ENCODE measurements around the gene WDR72. TPM values are rescaled to one million over a fixed set of nuclear protein-coding genes. Genes with fewer than 3 reads are reported as not detected.

Gene WDR72
- total and polyA plus RNA-seq, 2 experiments from 2014 or later = 0.99 to 1.9 TPM

- H4K20me1 ChIP-seq (replicated peaks; ENCODE audit: insufficient read depth) = no peaks in the 10 kb centered on the region
- no peak overlapping the region for H3K4me3 ChIP-seq
- H3K4me1 ChIP-seq (ENCODE audit: insufficient read depth) = no peaks in the 10 kb centered on the region
- TF ChIP-seq JUNB (IDR thresholded peaks at IDR 0.05; ENCODE audit: unreplicated experiment) = no peak
- DNase-seq (ENCODE audit: low spot score) (no peak), ATAC-seq (no peak)
- no peak overlapping the region for H3K4me2 ChIP-seq
- no peaks in the 10 kb centered on the region for H3K9me2 ChIP-seq (ENCODE audit: insufficient read depth)
- Mint-ChIP-seq H3K4me1 (no peaks in the 10 kb centered on the region), H3K4me3 (no peak overlapping the region), H3K27ac (no peak overlapping the region), H3K9me3 (no peaks in the 10 kb centered on the region), H3K27me3 (ENCODE audit: insufficient read depth, low read depth, poor library complexity) (no peaks in the 10 kb centered on the region), H3K36me3 (ENCODE audit: low read depth) (no peaks in the 10 kb centered on the region)
- H2AFZ ChIP-seq = no peak overlapping the region
- no peaks in the 10 kb centered on the region for H3K36me3 ChIP-seq (ENCODE audit: insufficient read depth)
- no peaks in the 10 kb centered on the region for H3F3A ChIP-seq (replicated peaks; ENCODE audit: low read depth)
- no peak overlapping the region for H3K27ac ChIP-seq (ENCODE audit: low read depth)
- H3K27me3 ChIP-seq (ENCODE audit: insufficient read depth) = no peaks in the 10 kb centered on the region
- no peaks in the 10 kb centered on the region for H3K79me2 ChIP-seq (replicated peaks; ENCODE audit: insufficient read depth)
These were observed 228.7 kb downstream of the WDR72 start for GRCh38 chr15:53530761-53531160.

- Histone ChIP-seq H3K4me1 (ENCODE audit: insufficient read depth) (no peaks in the 10 kb centered on the region), H4K20me1 (replicated peaks; ENCODE audit: insufficient read depth) (no peaks in the 10 kb centered on the region), H3K4me3 (no peak overlapping the region), H3K36me3 (ENCODE audit: insufficient read depth) (no peaks in the 10 kb centered on the region), H2AFZ (no peak overlapping the region), H3K9me2 (ENCODE audit: insufficient read depth) (no peaks in the 10 kb centered on the region), H3K4me2 (no peak overlapping the region), H3K27ac (ENCODE audit: low read depth) (no peak overlapping the region), H3F3A (replicated peaks; ENCODE audit: low read depth) (no peaks in the 10 kb centered on the region), H3K27me3 (ENCODE audit: insufficient read depth) (no peaks in the 10 kb centered on the region), H3K79me2 (replicated peaks; ENCODE audit: insufficient read depth) (no peaks in the 10 kb centered on the region)
- DNase-seq (ENCODE audit: low spot score) (no peak), ATAC-seq (no peak)
- no peaks in the 10 kb centered on the region for H3K27me3 Mint-ChIP-seq (ENCODE audit: insufficient read depth, low read depth, poor library complexity)
- no peaks in the 10 kb centered on the region for H3K9me3 Mint-ChIP-seq
- H3K27ac Mint-ChIP-seq = no peak overlapping the region
- H3K36me3 Mint-ChIP-seq (ENCODE audit: low read depth) = no peaks in the 10 kb centered on the region
- no peaks in the 10 kb centered on the region for H3K4me1 Mint-ChIP-seq
- no peak overlapping the region for H3K4me3 Mint-ChIP-seq
- TF ChIP-seq REST (IDR thresholded peaks at IDR 0.05; ENCODE audit: unreplicated experiment) (no peak), JUNB (IDR thresholded peaks at IDR 0.05; ENCODE audit: unreplicated experiment) (no peak), EZH2phosphoT487 (IDR thresholded peaks at IDR 0.05; ENCODE audit: unreplicated experiment) (no peak), EZH2 (IDR thresholded peaks at IDR 0.05; ENCODE audit: low read depth, unreplicated experiment) (no peak), STAT1 (IDR thresholded peaks at IDR 0.05; ENCODE audit: unreplicated experiment) (no peak), POLR2AphosphoS5 (IDR thresholded peaks at IDR 0.05; ENCODE audit: low read depth) (no peak), CREB1 (CRISPR knock-in tag; IDR thresholded peaks at IDR 0.05; ENCODE audit: low read depth) (no peak), ETS1 (IDR thresholded peaks at IDR 0.05) (no peak), NANOG (IDR thresholded peaks at IDR 0.05; ENCODE audit: borderline replicate concordance) (no peak), ZNF114 (CRISPR knock-in tag; IDR thresholded peaks at IDR 0.05) (no peak), ZNF331 (CRISPR knock-in tag; IDR thresholded peaks at IDR 0.05; ENCODE audit: low read depth) (no peak), ZNF462 (CRISPR knock-in tag; IDR thresholded peaks at IDR 0.05) (no peak)
These were observed 231.5 kb downstream of the WDR72 start for GRCh38 chr15:53527996-53528395.

All from GM23338 (cell line).